ENCODE data around the gene EXOC3L1. TPM values are rescaled to one million over a fixed set of nuclear protein-coding genes. Genes with fewer than 3 reads are reported as not detected.
A peak's percentile ranks its signal among the peaks of the same experiment; 100 is the strongest.

The EXOC3L1 gene
- total RNA-seq, 1 experiment from 2014 or later, result 0.30 TPM

DNA sequence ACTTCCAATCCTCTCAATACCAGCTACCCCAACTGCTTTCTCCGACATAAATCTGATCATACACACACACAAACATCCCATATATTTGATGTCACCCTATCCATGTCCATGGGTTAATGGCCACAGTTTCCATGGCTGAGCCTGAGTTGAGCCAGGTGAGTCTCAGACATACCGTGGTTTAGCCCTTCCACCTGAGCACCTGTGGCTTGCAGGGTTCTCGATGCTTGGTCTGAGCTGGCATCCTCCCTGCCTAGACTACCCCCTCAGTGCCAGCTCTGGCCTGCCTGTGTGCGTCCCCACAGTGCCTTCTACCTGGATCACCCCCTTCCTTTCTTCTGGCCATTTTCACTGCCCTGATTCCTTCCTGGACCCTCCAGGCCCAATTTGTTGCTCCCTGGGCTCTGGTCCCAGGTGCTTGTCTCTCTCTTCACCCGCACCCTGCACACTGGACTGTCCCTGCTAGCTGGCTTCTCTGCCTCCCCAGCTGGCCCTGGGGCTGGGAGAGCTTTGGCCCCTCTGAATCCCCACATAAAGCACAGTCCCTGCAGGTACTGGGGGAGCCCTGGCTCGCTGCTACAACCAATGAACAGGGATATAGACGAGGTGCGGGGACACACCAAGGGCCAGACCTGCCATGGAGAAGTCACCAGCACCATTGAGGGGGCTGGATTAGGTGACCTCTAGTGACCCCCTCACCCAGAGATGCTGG, 16.3 kb upstream of the EXOC3L1 start:
- Histone ChIP-seq H3K36me3 (ENCODE audit: control insufficient read depth in 1 of 2, insufficient read depth in 2 of 2, low read length in 2 of 2) (peaks cover 11 to 14% of the 10 kb centered on the region in 2 experiments; a peak in 3 of 4 replicates), H2AFZ (ENCODE audit: low read depth, low read length, poor library complexity, severe bottlenecking) (no peak overlapping the region), H3K4me1 (ENCODE audit: control insufficient read depth in 1 of 2, insufficient read depth in 2 of 2, low read length in 2 of 2) (peaks cover 11 to 25% of the 10 kb centered on the region in 2 experiments), H3K9ac (ENCODE audit: low read length) (no peak overlapping the region), H3K79me2 (ENCODE audit: insufficient read depth, low read length) (no peaks in the 10 kb centered on the region), H3K9me3 (ENCODE audit: control insufficient read depth in 1 of 2, insufficient read depth in 1 of 2, low read depth in 1 of 2, low read length in 2 of 2) (no peaks in the 10 kb centered on the region), H3K4me2 (ENCODE audit: low read length) (no peak overlapping the region; the same call in 1 of the 2 replicates), H3K27ac (ENCODE audit: low read depth, low read length) (no peak overlapping the region), H3K27me3 (ENCODE audit: insufficient read depth, low read length) (no peaks in the 10 kb centered on the region), H3K4me3 (replicated peaks in 1 of 2; ENCODE audit: low read depth in 1 of 2, low read length in 2 of 2) (no peak overlapping the region), H3K9me2 (ENCODE audit: insufficient read depth) (no peaks in the 10 kb centered on the region), H4K20me1 (ENCODE audit: insufficient read depth) (no peaks in the 10 kb centered on the region)
- CTCF ChIA-PET, result interaction anchor here (1.8 kb wide), 1 partner anchor 8 kb away, joined by 7 read pairs; no protein-coding TSS in a partner anchor
- ATAC-seq (no peak), DNase-seq (ENCODE audit: low read depth, low spot score) (no peak)
- RAD21 ChIA-PET (ENCODE audit: low non-redundant PET in 1 of 2, low total read pairs in 2 of 2, uncharacterized antibody in 2 of 2, unreplicated experiment in 2 of 2), result no interaction called here
- intact Hi-C loops (cut with micrococcal nuclease), result no loop called here
- TF ChIP-seq CEBPB (IDR thresholded peaks at IDR 0.05; ENCODE audit: low read depth) (no peak), POLR2AphosphoS5 (IDR thresholded peaks at IDR 0.05; ENCODE audit: low read depth, low read length) (peak; percentile 46)
- BruUV-seq (replicated peaks), result no TSS peak
- POLR2A ChIA-PET, result no interaction called here

DNA sequence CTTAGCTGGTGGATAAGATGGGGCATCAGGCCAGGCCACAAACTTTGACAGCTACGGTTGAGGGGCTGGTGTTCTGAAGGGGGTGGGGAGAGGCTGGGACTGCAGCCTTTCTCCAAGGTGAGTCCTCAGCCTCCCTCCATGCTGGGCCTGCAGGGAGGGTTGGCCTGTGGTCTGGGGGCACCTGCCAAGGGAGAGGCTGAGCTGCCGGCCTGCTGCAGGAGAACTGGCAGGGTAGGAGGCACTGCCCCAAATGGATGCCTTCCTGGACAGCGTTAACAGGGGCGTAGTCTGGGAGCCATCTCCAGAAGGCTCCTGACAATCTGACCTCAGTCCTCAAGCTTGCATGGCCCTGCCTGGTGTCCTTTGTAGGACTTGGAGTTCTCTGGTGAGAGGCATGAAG, 14.1 kb upstream of the EXOC3L1 start:
- Histone ChIP-seq H3K4me1 (ENCODE audit: control insufficient read depth in 1 of 2, insufficient read depth in 2 of 2, low read length in 2 of 2) (peaks cover 15 to 39% of the 10 kb centered on the region in 2 experiments), H3K4me2 (ENCODE audit: low read length) (no peak overlapping the region), H3K9ac (ENCODE audit: low read length) (no peak overlapping the region), H4K20me1 (ENCODE audit: insufficient read depth) (no peaks in the 10 kb centered on the region), H3K79me2 (ENCODE audit: insufficient read depth, low read length) (peaks cover 8% of the 10 kb centered on the region; the same call in 1 of the 2 replicates), H3K9me3 (ENCODE audit: control insufficient read depth in 1 of 2, insufficient read depth in 1 of 2, low read depth in 1 of 2, low read length in 2 of 2) (no peaks in the 10 kb centered on the region), H3K9me2 (ENCODE audit: insufficient read depth) (no peaks in the 10 kb centered on the region), H3K27me3 (ENCODE audit: insufficient read depth, low read length) (no peaks in the 10 kb centered on the region), H3K36me3 (ENCODE audit: control insufficient read depth in 1 of 2, insufficient read depth in 2 of 2, low read length in 2 of 2) (peaks cover 11 to 17% of the 10 kb centered on the region in 2 experiments; a peak in 3 of 4 replicates), H3K4me3 (replicated peaks in 1 of 2; ENCODE audit: low read depth in 1 of 2, low read length in 2 of 2) (no peak overlapping the region), H2AFZ (ENCODE audit: low read depth, low read length, poor library complexity, severe bottlenecking) (no peak overlapping the region), H3K27ac (ENCODE audit: low read depth, low read length) (no peak overlapping the region)
- ATAC-seq (no peak), DNase-seq (ENCODE audit: low read depth, low spot score) (no peak)
- intact Hi-C loops (cut with micrococcal nuclease), result no loop called here
- RAD21 ChIA-PET (ENCODE audit: low non-redundant PET in 1 of 2, low total read pairs in 2 of 2, uncharacterized antibody in 2 of 2, unreplicated experiment in 2 of 2), result no interaction called here
- POLR2A ChIA-PET, result no interaction called here
- CTCF ChIA-PET, result no interaction called here
- BruUV-seq (replicated peaks), result no TSS peak
- TF ChIP-seq, protein P1, sequence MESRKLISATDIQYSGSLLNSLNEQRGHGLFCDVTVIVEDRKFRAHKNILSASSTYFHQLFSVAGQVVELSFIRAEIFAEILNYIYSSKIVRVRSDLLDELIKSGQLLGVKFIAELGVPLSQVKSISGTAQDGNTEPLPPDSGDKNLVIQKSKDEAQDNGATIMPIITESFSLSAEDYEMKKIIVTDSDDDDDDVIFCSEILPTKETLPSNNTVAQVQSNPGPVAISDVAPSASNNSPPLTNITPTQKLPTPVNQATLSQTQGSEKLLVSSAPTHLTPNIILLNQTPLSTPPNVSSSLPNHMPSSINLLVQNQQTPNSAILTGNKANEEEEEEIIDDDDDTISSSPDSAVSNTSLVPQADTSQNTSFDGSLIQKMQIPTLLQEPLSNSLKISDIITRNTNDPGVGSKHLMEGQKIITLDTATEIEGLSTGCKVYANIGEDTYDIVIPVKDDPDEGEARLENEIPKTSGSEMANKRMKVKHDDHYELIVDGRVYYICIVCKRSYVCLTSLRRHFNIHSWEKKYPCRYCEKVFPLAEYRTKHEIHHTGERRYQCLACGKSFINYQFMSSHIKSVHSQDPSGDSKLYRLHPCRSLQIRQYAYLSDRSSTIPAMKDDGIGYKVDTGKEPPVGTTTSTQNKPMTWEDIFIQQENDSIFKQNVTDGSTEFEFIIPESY (IDR thresholded peaks at IDR 0.05; ENCODE audit: extremely low read depth, insufficient replicate concordance, low read length), result no peak
- TF ChIP-seq, protein P2, sequence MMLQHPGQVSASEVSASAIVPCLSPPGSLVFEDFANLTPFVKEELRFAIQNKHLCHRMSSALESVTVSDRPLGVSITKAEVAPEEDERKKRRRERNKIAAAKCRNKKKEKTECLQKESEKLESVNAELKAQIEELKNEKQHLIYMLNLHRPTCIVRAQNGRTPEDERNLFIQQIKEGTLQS (IDR thresholded peaks at IDR 0.05), result no peak
- no peak for TF ChIP-seq ELF1 (IDR thresholded peaks at IDR 0.05; ENCODE audit: borderline replicate concordance, low read depth)
- TF ChIP-seq SRF (IDR thresholded peaks at IDR 0.05; ENCODE audit: low read depth), result no peak
- no peak for TF ChIP-seq TCF7L2 (IDR thresholded peaks at IDR 0.05; ENCODE audit: borderline replicate concordance, extremely low read depth, insufficient read depth, insufficient read length)
- TF ChIP-seq, protein P3, sequence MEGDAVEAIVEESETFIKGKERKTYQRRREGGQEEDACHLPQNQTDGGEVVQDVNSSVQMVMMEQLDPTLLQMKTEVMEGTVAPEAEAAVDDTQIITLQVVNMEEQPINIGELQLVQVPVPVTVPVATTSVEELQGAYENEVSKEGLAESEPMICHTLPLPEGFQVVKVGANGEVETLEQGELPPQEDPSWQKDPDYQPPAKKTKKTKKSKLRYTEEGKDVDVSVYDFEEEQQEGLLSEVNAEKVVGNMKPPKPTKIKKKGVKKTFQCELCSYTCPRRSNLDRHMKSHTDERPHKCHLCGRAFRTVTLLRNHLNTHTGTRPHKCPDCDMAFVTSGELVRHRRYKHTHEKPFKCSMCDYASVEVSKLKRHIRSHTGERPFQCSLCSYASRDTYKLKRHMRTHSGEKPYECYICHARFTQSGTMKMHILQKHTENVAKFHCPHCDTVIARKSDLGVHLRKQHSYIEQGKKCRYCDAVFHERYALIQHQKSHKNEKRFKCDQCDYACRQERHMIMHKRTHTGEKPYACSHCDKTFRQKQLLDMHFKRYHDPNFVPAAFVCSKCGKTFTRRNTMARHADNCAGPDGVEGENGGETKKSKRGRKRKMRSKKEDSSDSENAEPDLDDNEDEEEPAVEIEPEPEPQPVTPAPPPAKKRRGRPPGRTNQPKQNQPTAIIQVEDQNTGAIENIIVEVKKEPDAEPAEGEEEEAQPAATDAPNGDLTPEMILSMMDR (IDR thresholded peaks at IDR 0.05 in 2 of 3, conservative IDR thresholded peaks at IDR 0.05 in 1 of 3; ENCODE audit: borderline replicate concordance in 1 of 3, insufficient read depth in 1 of 3, low read depth in 2 of 3, low read length in 2 of 3), result no peak
- TF ChIP-seq EGR1 (IDR thresholded peaks at IDR 0.05; ENCODE audit: low read depth), result no peak
- no peak for TF ChIP-seq POLR2AphosphoS5 (IDR thresholded peaks at IDR 0.05; ENCODE audit: low read depth, low read length)
- TF ChIP-seq SP1 (IDR thresholded peaks at IDR 0.05; ENCODE audit: low read depth), result no peak
- no peak for TF ChIP-seq SIN3A (IDR thresholded peaks at IDR 0.05; ENCODE audit: low read depth)
- no peak for TF ChIP-seq CBX3 (IDR thresholded peaks at IDR 0.05; ENCODE audit: low read depth)
- TF ChIP-seq RAD21 (IDR thresholded peaks at IDR 0.05; ENCODE audit: low read depth), result no peak
- no peak for TF ChIP-seq YY1 (IDR thresholded peaks at IDR 0.05; ENCODE audit: extremely low read depth, insufficient replicate concordance, low read depth, low read length)
- TF ChIP-seq, protein P4, sequence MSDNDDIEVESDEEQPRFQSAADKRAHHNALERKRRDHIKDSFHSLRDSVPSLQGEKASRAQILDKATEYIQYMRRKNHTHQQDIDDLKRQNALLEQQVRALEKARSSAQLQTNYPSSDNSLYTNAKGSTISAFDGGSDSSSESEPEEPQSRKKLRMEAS (IDR thresholded peaks at IDR 0.05), result no peak
- TF ChIP-seq CEBPB (IDR thresholded peaks at IDR 0.05; ENCODE audit: low read depth), result no peak
- TF ChIP-seq EZH2 (IDR thresholded peaks at IDR 0.05), result no peak

All from HCT116 (cell line).